Upper lobe of left lung (tissue), 6 donors: ENCODE data around the gene KLHL24. TPM values are rescaled to one million over a fixed set of nuclear protein-coding genes. Genes with fewer than 3 reads are reported as not detected.
"Not testable (repeated sequence)": the region's sequence is repeated elsewhere in the genome, so short reads cannot be mapped to it uniquely, and the experiment has no call there.

ENCODE experiments used
- ATAC-seq, 2 donors: fragments of 200-7000 bp; cut with Tn5 transposase; one replicate each; pipeline ENCODE4 v1.9.1; 2022; ENCODE audit warnings: mild to moderate bottlenecking in 2 of 2, moderate library complexity in 2 of 2; ENCODE audit not compliant: low FRiP score in 2 of 2
- DNase-seq, 2 donors: peaks; one replicate each; pipeline ENCODE4 v3.0.0-alpha.2; 2019 to 2020
- H3K27ac ChIP-seq, 4 donors: fragments of 200-600 bp; sonication (generic); one replicate each; pipeline ENCODE4 v1.5.1; 2016 to 2019
- H3K27me3 ChIP-seq, 4 donors: fragments of 200-600 bp; sonication (generic); one replicate each; pipeline ENCODE4 v1.5.1; 2017 to 2019
- H3K36me3 ChIP-seq, 4 donors: fragments of 200-600 bp; sonication (generic); one replicate each; pipeline ENCODE4 v1.5.1; 2016 to 2019
- H3K4me1 ChIP-seq, 4 donors: fragments of 200-600 bp; sonication (generic); one replicate each; pipeline ENCODE4 v1.5.1; 2018 to 2019
- H3K4me3 ChIP-seq, 4 donors: fragments of 200-600 bp; sonication (generic); one replicate each; pipeline ENCODE4 v1.5.1; 2017 to 2019; ENCODE audit warnings: mild to moderate bottlenecking in 2 of 4, moderate library complexity in 1 of 4
- H3K9me3 ChIP-seq, 4 donors: fragments of 200-600 bp; sonication (generic); one replicate each; pipeline ENCODE4 v1.5.1; 2018 to 2019
- EP300 ChIP-seq, 4 donors: sonication (generic); formaldehyde crosslinking; IDR thresholded peaks; one replicate each; pipeline ENCODE4 v1.5.1; 2017; ENCODE audit warnings: antibody characterized with exemption in 4 of 4, control low read depth in 2 of 4
- POLR2A ChIP-seq, 4 donors: fragments of 450-650 bp; IDR thresholded peaks; one replicate each; pipeline ENCODE4 v1.5.1; 2016 to 2017; ENCODE audit warnings: antibody characterized with exemption in 4 of 4, mild to moderate bottlenecking in 2 of 4
- POLR2AphosphoS5 ChIP-seq, 2 donors: sonication (generic); formaldehyde crosslinking; IDR thresholded peaks; one replicate each; pipeline ENCODE4 v1.5.1; 2017; ENCODE audit warnings: antibody characterized with exemption in 2 of 2
- WGBS, 2 donors: methylation state at CpG; one replicate each; pipeline ENCODE4 v1.1.5; 2017 to 2018; 5-methylcytosine and 5-hydroxymethylcytosine counted together
- total RNA-seq, 6 donors: library from RNA; depleted of rRNA in 4 of 6; stranded (reverse); fragments of >200 nt in 4 of 6; gene quantifications; one replicate each; pipeline versions ENCODE4 v1.1.0 to v1.2.1, GENCODE V29; 2016 to 2021
- TF ChIP-seq, protein P1 (sequence below), 6 experiments: fragments of 450-650 bp in 4 of 6; fragments of 200-600 bp in 2 of 6; sonication (generic) in 2 of 6; IDR thresholded peaks; one replicate each; pipeline ENCODE4 v1.5.1; 2016 to 2019; ENCODE audit warnings: antibody characterized with exemption in 6 of 6
- donor health status: DM: no; HTN: no; CAD: no; lungs with moderate emphysema.
- donor health status: DM: no; HTN: yes; CAD: no; lungs with severe emphysema.

KLHL24 gene
- total RNA-seq, 6 donors from 2014 or later: 63.5 to 181 (median 104) TPM

DNA sequence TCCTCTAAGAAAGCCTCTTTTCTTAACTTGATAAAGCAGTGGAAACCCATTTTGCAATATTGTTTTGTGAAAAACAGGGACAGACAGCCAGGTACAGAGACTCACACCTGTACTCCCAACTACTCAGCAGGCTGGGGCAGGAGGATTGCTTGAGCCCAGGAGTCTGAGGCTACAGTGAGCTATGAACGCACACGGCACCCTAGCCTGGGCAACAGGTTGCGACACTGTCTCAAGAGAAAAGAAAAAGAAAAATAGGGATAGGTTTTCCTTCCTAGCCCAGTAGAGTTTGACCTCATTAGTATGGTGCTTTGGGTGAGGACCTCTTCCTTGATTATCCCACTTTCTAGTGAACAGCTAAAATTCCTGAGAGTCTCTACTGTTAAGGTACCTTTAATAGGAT lies 44.6 kb downstream of the KLHL24 start:
- WGBS, 2 donors: 69 to 80% methylated on average over 3 of the region's 3 CpGs
- Histone ChIP-seq H3K36me3 (peaks cover 8 to 45% (median 14%) of the 10 kb centered on the region in 4 donors), H3K27me3 (no peaks in the 10 kb centered on the region), H3K4me3 (no peak overlapping the region), H3K4me1 (no peaks in the 10 kb centered on the region), H3K9me3 (no peaks in the 10 kb centered on the region), H3K27ac (no peak overlapping the region)
- ATAC-seq: no peak
- TF ChIP-seq EP300 (IDR thresholded peaks at IDR 0.05): no peak
- TF ChIP-seq, protein P1, sequence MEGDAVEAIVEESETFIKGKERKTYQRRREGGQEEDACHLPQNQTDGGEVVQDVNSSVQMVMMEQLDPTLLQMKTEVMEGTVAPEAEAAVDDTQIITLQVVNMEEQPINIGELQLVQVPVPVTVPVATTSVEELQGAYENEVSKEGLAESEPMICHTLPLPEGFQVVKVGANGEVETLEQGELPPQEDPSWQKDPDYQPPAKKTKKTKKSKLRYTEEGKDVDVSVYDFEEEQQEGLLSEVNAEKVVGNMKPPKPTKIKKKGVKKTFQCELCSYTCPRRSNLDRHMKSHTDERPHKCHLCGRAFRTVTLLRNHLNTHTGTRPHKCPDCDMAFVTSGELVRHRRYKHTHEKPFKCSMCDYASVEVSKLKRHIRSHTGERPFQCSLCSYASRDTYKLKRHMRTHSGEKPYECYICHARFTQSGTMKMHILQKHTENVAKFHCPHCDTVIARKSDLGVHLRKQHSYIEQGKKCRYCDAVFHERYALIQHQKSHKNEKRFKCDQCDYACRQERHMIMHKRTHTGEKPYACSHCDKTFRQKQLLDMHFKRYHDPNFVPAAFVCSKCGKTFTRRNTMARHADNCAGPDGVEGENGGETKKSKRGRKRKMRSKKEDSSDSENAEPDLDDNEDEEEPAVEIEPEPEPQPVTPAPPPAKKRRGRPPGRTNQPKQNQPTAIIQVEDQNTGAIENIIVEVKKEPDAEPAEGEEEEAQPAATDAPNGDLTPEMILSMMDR (IDR thresholded peaks at IDR 0.05): no peak
- no peak for TF ChIP-seq POLR2A (IDR thresholded peaks at IDR 0.05)
- no peak for TF ChIP-seq POLR2AphosphoS5 (IDR thresholded peaks at IDR 0.05)
- DNase-seq: no peak

GRCh38 chr3:183687705-183688104 lies 52.3 kb downstream of the KLHL24 start:
- H3K4me1 ChIP-seq: peaks cover 0 to 5% (median 0%) of the 10 kb centered on the region in 4 donors
- no peaks in the 10 kb centered on the region for H3K27me3 ChIP-seq
- H3K4me3 ChIP-seq: no peak overlapping the region
- TF ChIP-seq POLR2AphosphoS5 (IDR thresholded peaks at IDR 0.05): no peak
- no peak for TF ChIP-seq POLR2A (IDR thresholded peaks at IDR 0.05)
- no peak for TF ChIP-seq EP300 (IDR thresholded peaks at IDR 0.05)
- TF ChIP-seq, protein P1 (IDR thresholded peaks at IDR 0.05): no peak
- DNase-seq: no peak
- H3K27ac ChIP-seq: no peak overlapping the region
- 87 to 90% methylated on average over 6 of the region's 6 CpGs for WGBS, 2 donors
- H3K36me3 ChIP-seq: peaks cover 0 to 6% (median 0%) of the 10 kb centered on the region in 4 donors
- no peaks in the 10 kb centered on the region for H3K9me3 ChIP-seq
- ATAC-seq: no peak

DNA sequence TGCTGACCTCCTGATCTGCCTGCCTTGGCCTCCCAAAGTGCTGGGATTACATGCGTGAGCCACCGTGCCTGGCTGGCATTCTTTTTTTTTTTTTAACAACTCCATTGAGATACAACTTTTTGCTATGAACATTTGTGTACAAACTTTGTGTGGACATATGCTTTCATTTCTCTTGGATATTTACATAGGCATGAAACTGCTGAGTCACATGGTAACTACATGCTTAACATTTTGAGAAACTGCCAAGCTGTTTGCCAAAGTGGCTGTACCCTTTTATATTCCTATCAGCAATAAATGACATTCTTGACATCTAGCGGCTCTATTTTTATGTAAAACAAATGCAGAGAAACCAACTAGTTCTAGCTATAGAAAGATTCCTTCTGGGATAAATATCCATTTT lies 53.5 kb downstream of the KLHL24 start:
- H3K4me3 ChIP-seq: peak overlapping the region in 1 of 4 donors; percentile 2
- TF ChIP-seq POLR2A (IDR thresholded peaks at IDR 0.05): no peak
- no peak for TF ChIP-seq POLR2AphosphoS5 (IDR thresholded peaks at IDR 0.05)
- TF ChIP-seq, protein P1 (IDR thresholded peaks at IDR 0.05): no peak
- TF ChIP-seq EP300 (IDR thresholded peaks at IDR 0.05): no peak
- 41 to 47% methylated on average over 3 of the region's 3 CpGs for WGBS, 2 donors
- ATAC-seq: no peak
- H3K4me1 ChIP-seq: peaks cover 0 to 5% (median 0%) of the 10 kb centered on the region in 4 donors
- H3K9me3 ChIP-seq: no peaks in the 10 kb centered on the region
- H3K36me3 ChIP-seq: no peaks in the 10 kb centered on the region
- no peaks in the 10 kb centered on the region for H3K27me3 ChIP-seq
- DNase-seq: no peak
- H3K27ac ChIP-seq: peak overlapping the region in 1 of 4 donors; percentile 20

DNA sequence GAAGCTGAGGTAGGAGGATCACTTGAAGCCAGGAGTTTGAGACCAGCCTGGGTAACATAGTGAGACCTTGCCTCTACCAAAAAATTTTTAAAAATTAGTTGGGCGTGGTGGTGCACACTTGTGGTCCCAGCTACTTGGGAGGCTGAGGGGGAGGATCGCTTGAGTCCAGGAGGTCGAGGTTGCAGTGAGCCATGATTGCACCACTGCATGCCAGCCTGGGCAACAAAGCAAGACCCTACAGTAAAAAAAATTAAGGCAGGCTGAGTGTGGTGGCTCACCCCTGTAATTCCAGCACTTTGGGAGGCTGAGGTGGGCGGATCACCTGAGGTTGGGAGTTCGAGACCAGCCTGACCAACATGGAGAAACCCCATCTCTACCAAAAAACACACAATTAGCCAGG lies 54.2 kb downstream of the KLHL24 start:
- H3K27ac ChIP-seq: not testable (repeated sequence)
- 96 to 97% methylated on average over 5 of the region's 5 CpGs for WGBS, 2 donors

DNA sequence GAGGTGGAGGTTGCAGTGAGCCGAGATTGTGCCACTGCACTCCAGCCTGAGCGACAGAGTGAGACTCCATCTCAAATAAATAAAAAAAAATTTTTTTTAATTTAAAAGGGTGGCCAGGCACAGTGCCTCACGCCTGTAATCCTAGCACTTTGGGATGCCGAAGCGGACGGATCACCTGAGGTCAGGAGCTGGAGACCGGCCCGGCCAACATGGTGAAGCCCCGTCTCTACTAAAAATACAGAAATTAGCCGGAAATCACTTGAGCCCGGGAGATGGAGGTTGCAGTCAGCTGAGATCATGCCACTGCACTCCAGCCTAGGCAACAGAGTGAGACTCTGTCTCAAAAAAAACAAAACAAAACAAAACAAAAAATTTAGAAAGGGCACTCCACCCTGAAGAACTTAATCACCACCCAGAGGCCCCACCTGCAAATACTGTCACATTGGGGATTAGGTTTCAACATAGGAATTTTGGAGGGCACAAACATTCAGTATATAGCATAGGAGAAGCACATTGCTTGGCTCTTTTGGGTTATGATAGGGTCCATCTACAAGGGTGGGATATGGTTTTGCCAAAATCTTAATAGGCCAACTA lies 55.1 kb downstream of the KLHL24 start:
- H3K4me1 ChIP-seq: peaks cover 0 to 5% (median 0%) of the 10 kb centered on the region in 4 donors
- no peaks in the 10 kb centered on the region for H3K36me3 ChIP-seq
- H3K27me3 ChIP-seq: no peaks in the 10 kb centered on the region
- no peak overlapping the region for H3K4me3 ChIP-seq
- H3K27ac ChIP-seq: no peak overlapping the region
- DNase-seq (no peak), ATAC-seq (no peak)
- no peak for TF ChIP-seq POLR2AphosphoS5 (IDR thresholded peaks at IDR 0.05)
- TF ChIP-seq EP300 (IDR thresholded peaks at IDR 0.05): no peak
- WGBS, 2 donors: 95 to 96% methylated on average over 11 of the region's 11 CpGs
- H3K9me3 ChIP-seq: no peaks in the 10 kb centered on the region

More for the DNA sequence above, 54.2 kb downstream of the KLHL24 start:
- DNase-seq, H3K4me1 ChIP-seq, H3K36me3 ChIP-seq, H3K9me3 ChIP-seq, ATAC-seq, H3K4me3 ChIP-seq, H3K27me3 ChIP-seq: not testable (repeated sequence)

DNA sequence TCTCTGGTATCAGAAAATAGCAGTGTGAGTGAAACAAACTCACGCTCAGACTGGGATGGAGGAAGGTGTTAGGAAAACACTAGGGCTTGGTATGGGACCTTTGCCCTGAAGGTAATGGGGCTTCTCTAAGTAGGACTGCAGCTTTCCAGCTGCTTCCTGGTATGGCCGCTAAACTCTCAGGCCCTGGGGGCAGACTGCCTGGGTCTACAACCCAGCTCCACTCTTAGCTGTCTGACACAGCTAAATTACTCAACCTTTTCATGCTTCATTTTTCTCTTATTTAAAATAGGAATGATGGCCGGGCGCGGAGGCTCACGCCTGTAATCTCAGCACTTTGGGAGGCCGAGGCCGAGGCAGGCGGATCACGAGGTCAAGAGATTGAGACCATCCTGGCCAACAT lies 57.0 kb downstream of the KLHL24 start:
- 94 to 95% methylated on average over 10 of the region's 10 CpGs for WGBS, 2 donors

More for the DNA sequence above, 57.0 kb downstream of the KLHL24 start:
- ATAC-seq (no peak), DNase-seq (no peak)
- H3K4me3 ChIP-seq: no peak overlapping the region
- H3K4me1 ChIP-seq: peaks cover 0 to 7% (median 0%) of the 10 kb centered on the region in 4 donors
- no peak overlapping the region for H3K27ac ChIP-seq
- no peaks in the 10 kb centered on the region for H3K9me3 ChIP-seq
- H3K36me3 ChIP-seq: no peaks in the 10 kb centered on the region
- H3K27me3 ChIP-seq: no peaks in the 10 kb centered on the region
- TF ChIP-seq POLR2A (IDR thresholded peaks at IDR 0.05) (no peak), EP300 (IDR thresholded peaks at IDR 0.05) (no peak), POLR2AphosphoS5 (IDR thresholded peaks at IDR 0.05) (no peak)
- TF ChIP-seq, protein P1 (IDR thresholded peaks at IDR 0.05): no peak
